SK-N-SH (cell line): ENCODE measurements around the gene ZNF3. TPM values are rescaled to one million over a fixed set of nuclear protein-coding genes. Genes with fewer than 3 reads are reported as not detected.
A peak's percentile ranks its signal among the peaks of the same experiment; 100 is the strongest.

Source experiments
- CTCF ChIA-PET: fragments of 300-600, 350-600 bp; formaldehyde crosslinking; extraction: SDS; loops from one replicate; lab custom pipeline; 2021; lab: Yijun Ruan, JAX
- POLR2A ChIA-PET: fragments of 350-600 bp; sonication (Branson Sonifier 250); formaldehyde crosslinking; extraction: SDS; loops from one replicate; lab custom pipeline; 2020; ENCODE audit warnings: antibody characterized with exemption, inconsistent platforms; lab: Yijun Ruan, JAX
- DNase-seq: peaks from one replicate; pipeline ENCODE4 v3.0.0; 2012
- H2AFZ ChIP-seq: fragments of 200-600 bp; sonication (generic); 2 replicates; pipeline ENCODE4 v1.8.1; 2016; ENCODE audit warnings: antibody characterized with exemption, mild to moderate bottlenecking, low read depth
- H3F3A ChIP-seq: fragments of 200-600 bp; sonication (generic); replicated peaks from 2 replicates; pipeline ENCODE3; 2016; ENCODE audit warnings: antibody characterized with exemption, mild to moderate bottlenecking; ENCODE audit not compliant: insufficient read depth
- H3K27ac ChIP-seq, 2 experiments: fragments of 200-500 bp in 1 of 2; fragments of 200-600 bp in 1 of 2; sonication (Bioruptor generic) in 1 of 2; sonication (generic), shearing (Covaris generic) in 1 of 2; 2 replicates each; pipeline versions ENCODE4 v1.5.1 to v1.6.1; 2014 to 2016; ENCODE audit warnings: low read depth in 2 of 2, inconsistent platforms in 1 of 2, low read length in 1 of 2, mild to moderate bottlenecking in 1 of 2, mixed read lengths in 1 of 2
- H3K27me3 ChIP-seq: fragments of 200-600 bp; sonication (generic), shearing (Covaris generic); 2 replicates; pipeline ENCODE4 v1.6.1; 2016; ENCODE audit warnings: mixed run types; ENCODE audit not compliant: insufficient read depth
- H3K36me3 ChIP-seq, 2 experiments: fragments of 200-500 bp in 1 of 2; fragments of 200-600 bp in 1 of 2; sonication (Bioruptor generic) in 1 of 2; sonication (generic) in 1 of 2; replicated peaks in 1 of 2; 2 replicates each; pipeline versions ENCODE3 to v1.5.1; 2014 to 2016; ENCODE audit warnings: low read length in 1 of 2, mild to moderate bottlenecking in 1 of 2; ENCODE audit not compliant: insufficient read depth in 2 of 2, control insufficient read depth in 1 of 2
- H3K4me1 ChIP-seq, 2 experiments: fragments of 200-500 bp in 1 of 2; fragments of 200-600 bp in 1 of 2; sonication (Bioruptor generic) in 1 of 2; sonication (generic), shearing (Covaris generic) in 1 of 2; 2 replicates each; pipeline versions ENCODE4 v1.5.1 to v1.6.1; 2014 to 2016; ENCODE audit warnings: low read depth in 1 of 2, low read length in 1 of 2, mixed run types in 1 of 2; ENCODE audit not compliant: insufficient read depth in 2 of 2, control insufficient read depth in 1 of 2
- H3K4me2 ChIP-seq: fragments of 200-600 bp; sonication (generic), shearing (Covaris generic); 2 replicates; pipeline ENCODE4 v1.6.1; 2017; ENCODE audit warnings: mixed run types
- H3K4me3 ChIP-seq, 2 experiments: fragments of 200-500 bp in 1 of 2; fragments of 200-600 bp in 1 of 2; sonication (Bioruptor generic) in 1 of 2; sonication (generic), shearing (Covaris generic) in 1 of 2; 2 replicates each; pipeline versions ENCODE4 v1.5.1 to v1.8.1; 2014 to 2016; ENCODE audit warnings: low read depth in 2 of 2, inconsistent platforms in 1 of 2, low read length in 1 of 2, mild to moderate bottlenecking in 1 of 2, mixed read lengths in 1 of 2, moderate library complexity in 1 of 2
- H3K79me2 ChIP-seq: fragments of 200-600 bp; sonication (generic); 2 replicates; pipeline ENCODE4 v1.8.1; 2017; ENCODE audit warnings: mild to moderate bottlenecking; ENCODE audit not compliant: insufficient read depth
- H3K9ac ChIP-seq: fragments of 200-600 bp; sonication (generic); 2 replicates; pipeline ENCODE4 v1.6.1; 2017; ENCODE audit warnings: mixed run types
- H3K9me2 ChIP-seq: fragments of 200-600 bp; sonication (generic); 2 replicates; pipeline ENCODE4 v1.6.1; 2017; ENCODE audit warnings: mixed run types
- H3K9me3 ChIP-seq: fragments of 200-600 bp; sonication (generic); 2 replicates; pipeline ENCODE4 v1.6.1; 2017; ENCODE audit warnings: mixed run types, mild to moderate bottlenecking, moderate library complexity
- H4K20me1 ChIP-seq: fragments of 200-600 bp; sonication (generic); 2 replicates; pipeline ENCODE4 v1.6.1; 2017; ENCODE audit warnings: mild to moderate bottlenecking, mixed run types; ENCODE audit not compliant: insufficient read depth
- CHD2 ChIP-seq: fragments of 150-350 bp; IDR thresholded peaks from 2 replicates; pipeline ENCODE4 v1.6.1; 2018; ENCODE audit warnings: low read length; ENCODE audit not compliant: partially characterized antibody
- ELF1 ChIP-seq: IDR thresholded peaks from 2 replicates; pipeline ENCODE4 v1.4.0; 2012
- EP300 ChIP-seq, 2 experiments: IDR thresholded peaks; 2 replicates each; pipeline versions ENCODE4 v1.4.0 to v1.6.1; 2012; ENCODE audit warnings: borderline replicate concordance in 1 of 2, low read depth in 1 of 2, low read length in 1 of 2
- FOXJ3 ChIP-seq: sonication (generic); formaldehyde crosslinking; IDR thresholded peaks from 2 replicates; pipeline ENCODE4 v1.5.1; 2020; ENCODE audit warnings: mild to moderate bottlenecking, missing genetic modification reagents
- GATA2 ChIP-seq: sonication (generic); formaldehyde crosslinking; IDR thresholded peaks from 2 replicates; pipeline ENCODE4 v1.5.0; 2020; ENCODE audit warnings: mild to moderate bottlenecking, missing genetic modification reagents
- JUND ChIP-seq: IDR thresholded peaks from 2 replicates; pipeline ENCODE4 v1.4.0; 2012
- MEF2A ChIP-seq: IDR thresholded peaks from 2 replicates; pipeline ENCODE4 v1.4.0; 2012; ENCODE audit warnings: low read depth, borderline replicate concordance
- NRF1 ChIP-seq: IDR thresholded peaks from 2 replicates; pipeline ENCODE4 v1.6.1; 2012; ENCODE audit warnings: low read depth, mild to moderate bottlenecking, low read length
- POLR2AphosphoS5 ChIP-seq: IDR thresholded peaks from 2 replicates; pipeline ENCODE4 v1.6.1; 2012; ENCODE audit warnings: low read depth, low read length
- RAD21 ChIP-seq: IDR thresholded peaks from 2 replicates; pipeline ENCODE4 v1.6.1; 2012; ENCODE audit warnings: mild to moderate bottlenecking, low read length
- RCOR1 ChIP-seq: fragments of 150-350 bp; IDR thresholded peaks from 2 replicates; pipeline ENCODE4 v1.6.1; 2017; ENCODE audit warnings: antibody characterized with exemption, low read length
- RXRA ChIP-seq: IDR thresholded peaks from 2 replicates; pipeline ENCODE4 v1.4.0; 2012; ENCODE audit warnings: low read depth, mild to moderate bottlenecking, borderline replicate concordance
- SMC3 ChIP-seq: IDR thresholded peaks from 2 replicates; pipeline ENCODE4 v1.6.1; 2012; ENCODE audit warnings: low read depth, low read length, improper control_type of control experiment
- TAF1 ChIP-seq: IDR thresholded peaks from 2 replicates; pipeline ENCODE4 v1.6.1; 2012; ENCODE audit warnings: low read depth, mild to moderate bottlenecking, low read length, moderate library complexity, borderline replicate concordance
- TCF12 ChIP-seq: IDR thresholded peaks from 2 replicates; pipeline ENCODE4 v1.4.0; 2012
- YY1 ChIP-seq: IDR thresholded peaks from 2 replicates; pipeline ENCODE4 v1.4.0; 2012; ENCODE audit warnings: low read depth, mild to moderate bottlenecking
- WGBS: methylation state at CpG from one replicate; pipeline ENCODE4 v1.1.6; 2017; ENCODE audit warnings: low lambda C conversion rate; 5-methylcytosine and 5-hydroxymethylcytosine counted together
- polyA plus RNA-seq, 3 experiments: library from polyadenylated mRNA; depleted of rRNA; stranded (reverse); fragments of >200 nt; gene quantifications; 2 replicates each; pipeline ENCODE4 v1.2.3, GENCODE V29; 2012
- TF ChIP-seq, protein P1 (sequence below): IDR thresholded peaks from 2 replicates; pipeline ENCODE4 v1.4.0; 2012; ENCODE audit warnings: low read depth, borderline replicate concordance
- TF ChIP-seq, protein P2 (sequence below): IDR thresholded peaks from 2 replicates; pipeline ENCODE4 v1.4.0; 2012; ENCODE audit warnings: low read depth, borderline replicate concordance
- TF ChIP-seq, protein P3 (sequence below): IDR thresholded peaks from 2 replicates; pipeline ENCODE4 v1.6.1; 2012; ENCODE audit warnings: mild to moderate bottlenecking, low read depth, low read length, moderate library complexity
- TF ChIP-seq, protein P4 (sequence below): IDR thresholded peaks from 2 replicates; pipeline ENCODE4; 2012

The ZNF3 gene
- polyA plus RNA-seq, 1 of the 3 experiments (the other 2 are of a cell fraction) = 30.5 TPM

DNA sequence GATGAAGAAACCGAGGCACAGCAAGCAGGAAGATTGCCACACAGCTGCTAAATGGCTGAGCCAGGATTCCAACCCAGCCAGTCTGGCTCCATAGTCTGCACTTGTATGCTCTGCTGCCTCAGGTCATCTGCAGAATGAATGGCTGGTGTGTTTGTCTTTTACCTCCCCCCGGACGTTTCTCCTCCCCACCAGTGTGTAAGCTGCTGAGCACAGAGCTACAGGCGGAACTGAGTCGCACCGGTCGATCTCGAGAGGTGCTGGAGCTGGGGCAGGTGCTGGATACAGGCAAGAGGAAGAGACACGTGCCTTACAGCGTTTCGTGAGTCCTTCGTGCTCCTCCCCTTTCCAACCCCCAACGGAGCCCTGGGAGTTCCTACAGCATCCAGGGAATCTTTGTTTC lies 40.5 kb upstream of the ZNF3 start:
- H3K27ac ChIP-seq = no peak overlapping the region
- no peak overlapping the region for H2AFZ ChIP-seq
- peaks cover 11 to 15% of the 10 kb centered on the region in 2 experiments; a peak in 3 of 4 replicates for H3K4me1 ChIP-seq
- 93% methylated on average over 13 of the region's 13 CpGs for WGBS
- no peak overlapping the region for H3K9ac ChIP-seq
- ChIA-PET POLR2A (interaction anchor here (5.3 kb wide), 1 partner anchor 21 kb away, joined by 70 read pairs; the partner anchor contains the start of genes AP4M1 and MCM7), CTCF (interaction anchor here (5.0 kb wide), 1 partner anchor 9 kb away, joined by 40 read pairs; no protein-coding TSS in a partner anchor)
- no peak overlapping the region for H3K4me3 ChIP-seq
- no peaks in the 10 kb centered on the region for H3K27me3 ChIP-seq
- peaks cover 74% of the 10 kb centered on the region for H3K79me2 ChIP-seq
- no peaks in the 10 kb centered on the region for H3K9me3 ChIP-seq
- H3K9me2 ChIP-seq = no peaks in the 10 kb centered on the region
- no peaks in the 10 kb centered on the region for H4K20me1 ChIP-seq
- H3K4me2 ChIP-seq = no peak overlapping the region
- TF ChIP-seq, protein P1, sequence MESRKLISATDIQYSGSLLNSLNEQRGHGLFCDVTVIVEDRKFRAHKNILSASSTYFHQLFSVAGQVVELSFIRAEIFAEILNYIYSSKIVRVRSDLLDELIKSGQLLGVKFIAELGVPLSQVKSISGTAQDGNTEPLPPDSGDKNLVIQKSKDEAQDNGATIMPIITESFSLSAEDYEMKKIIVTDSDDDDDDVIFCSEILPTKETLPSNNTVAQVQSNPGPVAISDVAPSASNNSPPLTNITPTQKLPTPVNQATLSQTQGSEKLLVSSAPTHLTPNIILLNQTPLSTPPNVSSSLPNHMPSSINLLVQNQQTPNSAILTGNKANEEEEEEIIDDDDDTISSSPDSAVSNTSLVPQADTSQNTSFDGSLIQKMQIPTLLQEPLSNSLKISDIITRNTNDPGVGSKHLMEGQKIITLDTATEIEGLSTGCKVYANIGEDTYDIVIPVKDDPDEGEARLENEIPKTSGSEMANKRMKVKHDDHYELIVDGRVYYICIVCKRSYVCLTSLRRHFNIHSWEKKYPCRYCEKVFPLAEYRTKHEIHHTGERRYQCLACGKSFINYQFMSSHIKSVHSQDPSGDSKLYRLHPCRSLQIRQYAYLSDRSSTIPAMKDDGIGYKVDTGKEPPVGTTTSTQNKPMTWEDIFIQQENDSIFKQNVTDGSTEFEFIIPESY = no peak
- TF ChIP-seq MEF2A = no peak
- no peak for TF ChIP-seq POLR2AphosphoS5
- no peak for TF ChIP-seq RCOR1
- TF ChIP-seq SMC3 = no peak
- no peak for TF ChIP-seq TCF12
- no peak for TF ChIP-seq JUND
- no peak for TF ChIP-seq TAF1
- TF ChIP-seq, protein P2, sequence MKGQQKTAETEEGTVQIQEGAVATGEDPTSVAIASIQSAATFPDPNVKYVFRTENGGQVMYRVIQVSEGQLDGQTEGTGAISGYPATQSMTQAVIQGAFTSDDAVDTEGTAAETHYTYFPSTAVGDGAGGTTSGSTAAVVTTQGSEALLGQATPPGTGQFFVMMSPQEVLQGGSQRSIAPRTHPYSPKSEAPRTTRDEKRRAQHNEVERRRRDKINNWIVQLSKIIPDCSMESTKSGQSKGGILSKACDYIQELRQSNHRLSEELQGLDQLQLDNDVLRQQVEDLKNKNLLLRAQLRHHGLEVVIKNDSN = no peak
- no peak for TF ChIP-seq RXRA
- TF ChIP-seq GATA2 (CRISPR knock-in tag) = no peak
- TF ChIP-seq FOXJ3 (CRISPR knock-in tag) = no peak
- no peak for TF ChIP-seq ELF1
- TF ChIP-seq, all 33 proteins: peak for 0
- Histone ChIP-seq H3F3A (peaks cover 45% of the 10 kb centered on the region), H3K36me3 (peaks cover 13 to 22% of the 10 kb centered on the region in 2 experiments)
- DNase-seq = no peak

DNA sequence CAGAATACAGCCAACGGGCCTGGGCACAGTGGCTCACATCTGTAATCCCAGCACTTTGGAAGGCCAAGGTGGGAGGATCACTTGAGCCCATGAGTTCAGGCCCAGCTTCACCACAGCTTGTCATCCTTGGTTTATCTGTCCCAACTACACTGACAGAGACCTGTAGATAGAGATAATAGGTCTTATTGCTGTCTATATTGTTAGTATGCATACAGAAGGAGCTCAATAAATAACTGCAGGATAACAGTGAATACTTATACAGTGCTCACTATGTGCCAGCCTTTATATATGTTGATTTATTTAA lies 39.2 kb upstream of the ZNF3 start:
- ChIA-PET POLR2A (interaction anchor here (1.1 to 2.5 kb wide), 3 partner anchors 14 to 28 kb away, joined by 3 to 15 read pairs (median 3); partner anchors contain the start of genes AP4M1, LAMTOR4 and MCM7), CTCF (interaction anchor here (0.8 to 5.0 kb wide), 8 partner anchors 9 to 330 kb away, joined by 3 to 40 read pairs (median 4); no protein-coding TSS in a partner anchor)
- H3K27me3 ChIP-seq = no peaks in the 10 kb centered on the region
- no peaks in the 10 kb centered on the region for H3K9me2 ChIP-seq
- H3K27ac ChIP-seq = peak overlapping the region; percentile 84; a peak in 2 of 4 replicates
- peaks cover 9 to 11% of the 10 kb centered on the region in 2 experiments; a peak in 2 of 4 replicates for H3K4me1 ChIP-seq
- H4K20me1 ChIP-seq = no peaks in the 10 kb centered on the region
- H3K36me3 ChIP-seq = peaks cover 13 to 29% of the 10 kb centered on the region in 2 experiments
- peak overlapping the region; percentile 69 to 97 for H3K4me3 ChIP-seq
- peak overlapping the region; percentile 96 for H3K4me2 ChIP-seq
- H2AFZ ChIP-seq = no peak overlapping the region
- peaks cover 35% of the 10 kb centered on the region for H3F3A ChIP-seq
- 33% methylated on average over 1 of the region's 1 CpG for WGBS
- H3K9ac ChIP-seq = peak overlapping the region; percentile 78
- H3K9me3 ChIP-seq = no peaks in the 10 kb centered on the region
- peaks cover 66% of the 10 kb centered on the region for H3K79me2 ChIP-seq
- no peak for DNase-seq
- TF ChIP-seq RXRA (no peak), JUND (no peak), CHD2 (no peak), RAD21 (no peak), TCF12 (no peak), EP300 (IDR thresholded peaks at IDR 0.05; ENCODE audit: borderline replicate concordance in 1 of 2, low read depth in 1 of 2, low read length in 1 of 2) (no peak), MEF2A (no peak), YY1 (no peak), NRF1 (no peak), TAF1 (no peak)
- TF ChIP-seq, protein P3, sequence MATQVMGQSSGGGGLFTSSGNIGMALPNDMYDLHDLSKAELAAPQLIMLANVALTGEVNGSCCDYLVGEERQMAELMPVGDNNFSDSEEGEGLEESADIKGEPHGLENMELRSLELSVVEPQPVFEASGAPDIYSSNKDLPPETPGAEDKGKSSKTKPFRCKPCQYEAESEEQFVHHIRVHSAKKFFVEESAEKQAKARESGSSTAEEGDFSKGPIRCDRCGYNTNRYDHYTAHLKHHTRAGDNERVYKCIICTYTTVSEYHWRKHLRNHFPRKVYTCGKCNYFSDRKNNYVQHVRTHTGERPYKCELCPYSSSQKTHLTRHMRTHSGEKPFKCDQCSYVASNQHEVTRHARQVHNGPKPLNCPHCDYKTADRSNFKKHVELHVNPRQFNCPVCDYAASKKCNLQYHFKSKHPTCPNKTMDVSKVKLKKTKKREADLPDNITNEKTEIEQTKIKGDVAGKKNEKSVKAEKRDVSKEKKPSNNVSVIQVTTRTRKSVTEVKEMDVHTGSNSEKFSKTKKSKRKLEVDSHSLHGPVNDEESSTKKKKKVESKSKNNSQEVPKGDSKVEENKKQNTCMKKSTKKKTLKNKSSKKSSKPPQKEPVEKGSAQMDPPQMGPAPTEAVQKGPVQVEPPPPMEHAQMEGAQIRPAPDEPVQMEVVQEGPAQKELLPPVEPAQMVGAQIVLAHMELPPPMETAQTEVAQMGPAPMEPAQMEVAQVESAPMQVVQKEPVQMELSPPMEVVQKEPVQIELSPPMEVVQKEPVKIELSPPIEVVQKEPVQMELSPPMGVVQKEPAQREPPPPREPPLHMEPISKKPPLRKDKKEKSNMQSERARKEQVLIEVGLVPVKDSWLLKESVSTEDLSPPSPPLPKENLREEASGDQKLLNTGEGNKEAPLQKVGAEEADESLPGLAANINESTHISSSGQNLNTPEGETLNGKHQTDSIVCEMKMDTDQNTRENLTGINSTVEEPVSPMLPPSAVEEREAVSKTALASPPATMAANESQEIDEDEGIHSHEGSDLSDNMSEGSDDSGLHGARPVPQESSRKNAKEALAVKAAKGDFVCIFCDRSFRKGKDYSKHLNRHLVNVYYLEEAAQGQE = no peak
- TF ChIP-seq, protein P4, sequence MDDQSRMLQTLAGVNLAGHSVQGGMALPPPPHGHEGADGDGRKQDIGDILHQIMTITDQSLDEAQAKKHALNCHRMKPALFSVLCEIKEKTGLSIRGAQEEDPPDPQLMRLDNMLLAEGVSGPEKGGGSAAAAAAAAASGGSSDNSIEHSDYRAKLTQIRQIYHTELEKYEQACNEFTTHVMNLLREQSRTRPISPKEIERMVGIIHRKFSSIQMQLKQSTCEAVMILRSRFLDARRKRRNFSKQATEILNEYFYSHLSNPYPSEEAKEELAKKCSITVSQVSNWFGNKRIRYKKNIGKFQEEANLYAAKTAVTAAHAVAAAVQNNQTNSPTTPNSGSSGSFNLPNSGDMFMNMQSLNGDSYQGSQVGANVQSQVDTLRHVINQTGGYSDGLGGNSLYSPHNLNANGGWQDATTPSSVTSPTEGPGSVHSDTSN = no peak
